Measurements from ENCODE around the gene PODXL2. TPM values are rescaled to one million over a fixed set of nuclear protein-coding genes. Genes with fewer than 3 reads are reported as not detected.

The PODXL2 gene
- total RNA-seq, 1 donor from 2014 or later, result 25.7 TPM

- Mint-ChIP-seq H3K36me3 (ENCODE audit: insufficient read depth) (no peaks in the 10 kb centered on the region), H3K4me1 (ENCODE audit: low read depth) (peaks cover 4% of the 10 kb centered on the region), H3K27me3 (peaks cover 29% of the 10 kb centered on the region), H3K4me3 (ENCODE audit: low read depth) (no peak overlapping the region), H3K9me3 (ENCODE audit: low read depth) (no peaks in the 10 kb centered on the region), H3K27ac (no peak overlapping the region)
- no peak for TF ChIP-seq CTCF (IDR thresholded peaks at IDR 0.05; ENCODE audit: unreplicated experiment)
- DNase-seq (ENCODE audit: low spot score, unreplicated experiment), result no peak
Observed at GRCh38 chr3:127719369-127719768, 90.4 kb downstream of the PODXL2 start.

GRCh38 chr3:127720161-127720823 lies 91.3 kb downstream of the PODXL2 start:
- no peak overlapping the region for H3K27ac Mint-ChIP-seq
- no peak overlapping the region for H3K4me3 Mint-ChIP-seq (ENCODE audit: low read depth)
- DNase-seq (ENCODE audit: low spot score, unreplicated experiment), result no peak
- peaks cover 3% of the 10 kb centered on the region for H3K4me1 Mint-ChIP-seq (ENCODE audit: low read depth)
- TF ChIP-seq CTCF (IDR thresholded peaks at IDR 0.05; ENCODE audit: unreplicated experiment), result no peak
- no peaks in the 10 kb centered on the region for H3K36me3 Mint-ChIP-seq (ENCODE audit: insufficient read depth)
- peaks cover 31% of the 10 kb centered on the region for H3K27me3 Mint-ChIP-seq
- no peaks in the 10 kb centered on the region for H3K9me3 Mint-ChIP-seq (ENCODE audit: low read depth)

- no peak for TF ChIP-seq CTCF (IDR thresholded peaks at IDR 0.05; ENCODE audit: unreplicated experiment)
- peaks cover 3% of the 10 kb centered on the region for H3K4me1 Mint-ChIP-seq (ENCODE audit: low read depth)
- H3K36me3 Mint-ChIP-seq (ENCODE audit: insufficient read depth), result no peaks in the 10 kb centered on the region
Observed at GRCh38 chr3:127720985-127721935, 92.3 kb downstream of the PODXL2 start.

GRCh38 chr3:127722091-127722784 lies 93.3 kb downstream of the PODXL2 start:
- Mint-ChIP-seq H3K27me3 (peaks cover 29% of the 10 kb centered on the region), H3K36me3 (ENCODE audit: insufficient read depth) (no peaks in the 10 kb centered on the region), H3K9me3 (ENCODE audit: low read depth) (no peaks in the 10 kb centered on the region), H3K4me1 (ENCODE audit: low read depth) (peaks cover 3% of the 10 kb centered on the region), H3K27ac (no peak overlapping the region), H3K4me3 (ENCODE audit: low read depth) (no peak overlapping the region)
- no peak for TF ChIP-seq CTCF (IDR thresholded peaks at IDR 0.05; ENCODE audit: unreplicated experiment)
- DNase-seq (ENCODE audit: low spot score, unreplicated experiment), result no peak

More at GRCh38 chr3:127720985-127721935, 92.3 kb downstream of the PODXL2 start:
- peaks cover 30% of the 10 kb centered on the region for H3K27me3 Mint-ChIP-seq
- no peaks in the 10 kb centered on the region for H3K9me3 Mint-ChIP-seq (ENCODE audit: low read depth)
- no peak overlapping the region for H3K4me3 Mint-ChIP-seq (ENCODE audit: low read depth)
- no peak for DNase-seq (ENCODE audit: low spot score, unreplicated experiment)
- no peak overlapping the region for H3K27ac Mint-ChIP-seq

Small RNAs within 50 kb of the gene (microRNA-seq; reads per million reads assigned to microRNA genes)
- gene MIR7976 (ENCODE audit: borderline number of aligned reads, unreplicated experiment), result not detected

Other genes starting within 250 kb of the PODXL2 start
- 24.4 and 25.1 TPM in 2 replicates for gene TPRA1, start 38.5 kb upstream of the PODXL2 start, total RNA-seq
- gene MCM2, start 30.8 kb upstream of the PODXL2 start, total RNA-seq, result 92.4 and 96.7 TPM in 2 replicates
- 10.6 and 12.2 TPM in 2 replicates for gene ABTB1, start 43.8 kb downstream of the PODXL2 start, total RNA-seq
- 0.43 and 0.62 TPM in 2 replicates for gene MGLL, start 193.3 kb downstream of the PODXL2 start, total RNA-seq

Measured in progenitor cell of endocrine pancreas (in vitro differentiated cells).